ENCODE data around the gene TRPM8. TPM values are rescaled to one million over a fixed set of nuclear protein-coding genes. Genes with fewer than 3 reads are reported as not detected.

The TRPM8 gene
- total and polyA plus RNA-seq, 5 donors from 2014 or later, result not detected

DNA sequence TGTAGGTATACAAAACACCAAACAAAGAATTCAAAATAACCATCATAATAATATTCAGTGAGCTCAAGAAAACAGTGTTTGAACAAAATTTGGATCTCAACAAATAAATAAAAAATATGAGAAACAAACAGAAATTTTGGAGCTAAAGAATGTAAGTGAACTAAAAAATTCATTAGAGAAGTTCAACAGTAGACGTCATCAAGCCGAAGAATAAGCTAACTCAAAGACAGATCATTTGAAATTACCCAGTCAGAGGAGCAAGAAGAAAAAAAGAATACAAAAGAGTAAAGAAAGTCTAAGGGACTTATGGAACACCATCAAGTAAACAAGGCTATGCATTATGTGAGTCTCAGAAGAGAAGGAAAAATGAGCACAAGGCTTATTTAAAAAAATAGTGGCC, 116.7 kb downstream of the TRPM8 start:
- Mint-ChIP-seq H3K4me3 (peak overlapping the region in 1 of 4 donors; percentile 45), H3K9me3 (peaks cover 2 to 23% (median 8%) of the 10 kb centered on the region in 7 donors), H3K27ac (no peak overlapping the region), H3K27me3 (peaks cover 41% of the 10 kb centered on the region), H3K4me1 (peaks cover 6 to 27% (median 10%) of the 10 kb centered on the region in 4 donors), H3K36me3 (peaks cover 3% of the 10 kb centered on the region)
- H3K36me3 ChIP-seq (ENCODE audit: control insufficient read depth, insufficient read depth, low read length), result no peaks in the 10 kb centered on the region
- H3K27ac ChIP-seq (ENCODE audit: insufficient read depth, low read length, poor library complexity, severe bottlenecking), result no peak overlapping the region
- H3K4me1 ChIP-seq (ENCODE audit: control insufficient read depth, insufficient read depth, low read length, poor library complexity, severe bottlenecking), result peaks cover 11% of the 10 kb centered on the region
- no peak overlapping the region for H3K4me3 ChIP-seq (ENCODE audit: low read depth, low read length)
- peaks cover 25 to 26% of the 10 kb centered on the region in 2 experiments for H3K9me3 ChIP-seq (ENCODE audit: control insufficient read depth in 2 of 2, low read length in 2 of 2)
- peaks cover 21% of the 10 kb centered on the region for H3K27me3 ChIP-seq (ENCODE audit: control insufficient read depth, insufficient read depth, low read length)
- ATAC-seq (ENCODE audit: low read depth in 2 of 2) (no peak), DNase-seq (no peak)

- Mint-ChIP-seq H3K27ac (no peak overlapping the region), H3K36me3 (no peaks in the 10 kb centered on the region), H3K4me3 (no peak overlapping the region), H3K4me1 (peaks cover 0 to 3% (median 1%) of the 10 kb centered on the region in 4 donors), H3K27me3 (peaks cover 43% of the 10 kb centered on the region), H3K9me3 (peaks cover 1 to 19% (median 10%) of the 10 kb centered on the region in 7 donors)
- no peak for DNase-seq
- Histone ChIP-seq H3K4me1 (ENCODE audit: control insufficient read depth, insufficient read depth, low read length, poor library complexity, severe bottlenecking) (no peaks in the 10 kb centered on the region), H3K4me3 (ENCODE audit: low read depth, low read length) (no peak overlapping the region), H3K27me3 (ENCODE audit: control insufficient read depth, insufficient read depth, low read length) (peaks cover 25% of the 10 kb centered on the region), H3K9me3 (ENCODE audit: control insufficient read depth in 2 of 2, low read length in 2 of 2) (peaks cover 22 to 25% of the 10 kb centered on the region in 2 experiments), H3K36me3 (ENCODE audit: control insufficient read depth, insufficient read depth, low read length) (no peaks in the 10 kb centered on the region), H3K27ac (ENCODE audit: insufficient read depth, low read length, poor library complexity, severe bottlenecking) (no peak overlapping the region)
- ATAC-seq (ENCODE audit: low read depth in 2 of 2), result no peak
Measured at GRCh38 chr2:234038076-234038802, 121.1 kb downstream of the TRPM8 start.

GRCh38 chr2:234044157-234044556, 127.0 kb downstream of the TRPM8 start:
- Histone ChIP-seq H3K27ac (ENCODE audit: insufficient read depth, low read length, poor library complexity, severe bottlenecking) (no peak overlapping the region), H3K4me3 (ENCODE audit: low read depth, low read length) (no peak overlapping the region), H3K4me1 (ENCODE audit: control insufficient read depth, insufficient read depth, low read length, poor library complexity, severe bottlenecking) (no peaks in the 10 kb centered on the region), H3K27me3 (ENCODE audit: control insufficient read depth, insufficient read depth, low read length) (peaks cover 7% of the 10 kb centered on the region), H3K9me3 (ENCODE audit: control insufficient read depth in 2 of 2, low read length in 2 of 2) (no peaks in the 10 kb centered on the region), H3K36me3 (ENCODE audit: control insufficient read depth, insufficient read depth, low read length) (no peaks in the 10 kb centered on the region)
- ATAC-seq (ENCODE audit: low read depth in 2 of 2) (no peak), DNase-seq (no peak)
- H3K27me3 Mint-ChIP-seq, result peaks cover 39% of the 10 kb centered on the region
- peaks cover 0 to 2% (median 0%) of the 10 kb centered on the region in 7 donors for H3K9me3 Mint-ChIP-seq
- H3K36me3 Mint-ChIP-seq, result no peaks in the 10 kb centered on the region
- no peaks in the 10 kb centered on the region for H3K4me1 Mint-ChIP-seq
- no peak overlapping the region for H3K4me3 Mint-ChIP-seq
- no peak overlapping the region for H3K27ac Mint-ChIP-seq

GRCh38 chr2:234046521-234046920, 129.3 kb downstream of the TRPM8 start:
- no peak for DNase-seq
- H3K4me1 ChIP-seq (ENCODE audit: control insufficient read depth, insufficient read depth, low read length, poor library complexity, severe bottlenecking), result no peaks in the 10 kb centered on the region
- H3K9me3 ChIP-seq (ENCODE audit: control insufficient read depth in 2 of 2, low read length in 2 of 2), result no peaks in the 10 kb centered on the region
- H3K36me3 ChIP-seq (ENCODE audit: control insufficient read depth, insufficient read depth, low read length), result no peaks in the 10 kb centered on the region
- no peak overlapping the region for H3K27ac ChIP-seq (ENCODE audit: insufficient read depth, low read length, poor library complexity, severe bottlenecking)
- H3K27ac Mint-ChIP-seq, result no peak overlapping the region
- H3K27me3 Mint-ChIP-seq, result peaks cover 32% of the 10 kb centered on the region
- no peaks in the 10 kb centered on the region for H3K4me1 Mint-ChIP-seq
- peaks cover 5% of the 10 kb centered on the region for H3K27me3 ChIP-seq (ENCODE audit: control insufficient read depth, insufficient read depth, low read length)
- H3K4me3 Mint-ChIP-seq, result no peak overlapping the region
- no peak for ATAC-seq (ENCODE audit: low read depth in 2 of 2)
- peaks cover 0 to 3% (median 0%) of the 10 kb centered on the region in 7 donors for H3K9me3 Mint-ChIP-seq
- H3K36me3 Mint-ChIP-seq, result no peaks in the 10 kb centered on the region
- no peak overlapping the region for H3K4me3 ChIP-seq (ENCODE audit: low read depth, low read length)

DNA sequence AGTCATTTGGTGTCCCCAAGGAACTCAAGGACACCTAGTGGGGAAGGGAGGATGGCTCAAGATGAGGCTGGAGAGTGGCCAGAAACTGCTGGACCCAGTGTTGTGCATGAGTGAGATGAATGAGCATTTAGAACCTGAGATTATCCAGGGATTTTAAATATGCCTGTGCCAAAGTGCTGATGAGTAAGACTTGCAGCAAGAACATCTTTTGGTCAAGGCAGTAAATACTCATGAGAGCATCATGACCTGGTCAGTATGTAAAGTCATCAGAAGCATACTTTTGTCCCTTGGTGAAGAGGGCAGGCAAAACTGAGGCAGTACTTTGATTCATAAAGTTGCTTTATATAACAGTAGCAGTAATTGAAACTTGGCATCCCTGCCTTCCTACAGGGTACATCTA, 130.2 kb downstream of the TRPM8 start:
- peaks cover 33% of the 10 kb centered on the region for H3K27me3 Mint-ChIP-seq
- no peaks in the 10 kb centered on the region for H3K4me1 Mint-ChIP-seq
- H3K9me3 Mint-ChIP-seq, result peaks cover 0 to 3% (median 0%) of the 10 kb centered on the region in 7 donors
- no peaks in the 10 kb centered on the region for H3K36me3 ChIP-seq (ENCODE audit: control insufficient read depth, insufficient read depth, low read length)
- H3K27ac Mint-ChIP-seq, result no peak overlapping the region
- no peak overlapping the region for H3K4me3 ChIP-seq (ENCODE audit: low read depth, low read length)
- H3K4me3 Mint-ChIP-seq, result no peak overlapping the region
- H3K4me1 ChIP-seq (ENCODE audit: control insufficient read depth, insufficient read depth, low read length, poor library complexity, severe bottlenecking), result no peaks in the 10 kb centered on the region
- no peaks in the 10 kb centered on the region for H3K36me3 Mint-ChIP-seq
- no peaks in the 10 kb centered on the region for H3K9me3 ChIP-seq (ENCODE audit: control insufficient read depth in 2 of 2, low read length in 2 of 2)
- ATAC-seq (ENCODE audit: low read depth in 2 of 2), result no peak
- H3K27me3 ChIP-seq (ENCODE audit: control insufficient read depth, insufficient read depth, low read length), result peaks cover 9% of the 10 kb centered on the region
- DNase-seq, result no peak
- H3K27ac ChIP-seq (ENCODE audit: insufficient read depth, low read length, poor library complexity, severe bottlenecking), result no peak overlapping the region

DNA sequence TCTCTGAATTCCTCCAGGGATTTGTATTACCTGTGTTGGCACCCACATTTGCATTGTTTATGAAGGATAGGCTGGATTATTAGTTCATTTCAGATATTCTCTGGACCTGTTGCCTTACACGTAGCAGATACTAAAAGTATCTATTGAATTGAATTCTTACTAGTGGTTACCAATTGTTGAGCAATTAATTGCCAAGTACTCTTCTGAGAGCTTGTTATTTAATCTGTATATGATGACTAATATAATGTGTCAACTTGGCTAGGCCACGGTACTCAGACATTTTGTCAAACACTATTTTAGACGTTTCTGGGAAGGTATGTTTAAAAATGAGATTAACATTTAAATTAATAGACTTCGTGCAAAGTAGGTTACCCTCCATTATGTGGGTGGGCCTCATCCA, 130.9 kb downstream of the TRPM8 start:
- H3K27me3 ChIP-seq (ENCODE audit: control insufficient read depth, insufficient read depth, low read length), result peaks cover 11% of the 10 kb centered on the region
- no peaks in the 10 kb centered on the region for H3K4me1 ChIP-seq (ENCODE audit: control insufficient read depth, insufficient read depth, low read length, poor library complexity, severe bottlenecking)
- no peaks in the 10 kb centered on the region for H3K36me3 Mint-ChIP-seq
- no peak overlapping the region for H3K27ac Mint-ChIP-seq
- no peaks in the 10 kb centered on the region for H3K4me1 Mint-ChIP-seq
- DNase-seq, result no peak
- H3K4me3 Mint-ChIP-seq, result no peak overlapping the region
- no peak overlapping the region for H3K4me3 ChIP-seq (ENCODE audit: low read depth, low read length)
- ATAC-seq (ENCODE audit: low read depth in 2 of 2), result no peak
- no peak overlapping the region for H3K27ac ChIP-seq (ENCODE audit: insufficient read depth, low read length, poor library complexity, severe bottlenecking)
- peaks cover 0 to 3% (median 0%) of the 10 kb centered on the region in 7 donors for H3K9me3 Mint-ChIP-seq
- no peaks in the 10 kb centered on the region for H3K9me3 ChIP-seq (ENCODE audit: control insufficient read depth in 2 of 2, low read length in 2 of 2)
- peaks cover 33% of the 10 kb centered on the region for H3K27me3 Mint-ChIP-seq
- no peaks in the 10 kb centered on the region for H3K36me3 ChIP-seq (ENCODE audit: control insufficient read depth, insufficient read depth, low read length)

- Mint-ChIP-seq H3K4me1 (no peaks in the 10 kb centered on the region), H3K27ac (no peak within 1 kb of the TSS), H3K36me3 (no peaks in the 10 kb centered on the region), H3K9me3 (peaks cover 0 to 5% (median 0%) of the 10 kb centered on the region in 7 donors), H3K4me3 (no peak within 1 kb of the TSS), H3K27me3 (peaks cover 34% of the 10 kb centered on the region)
- H3K27ac ChIP-seq (ENCODE audit: insufficient read depth, low read length, poor library complexity, severe bottlenecking), result no peak within 1 kb of the TSS
- ATAC-seq (ENCODE audit: low read depth in 2 of 2), result no peak
- H3K27me3 ChIP-seq (ENCODE audit: control insufficient read depth, insufficient read depth, low read length), result peaks cover 11% of the 10 kb centered on the region
- H3K9me3 ChIP-seq (ENCODE audit: control insufficient read depth in 2 of 2, low read length in 2 of 2), result no peaks in the 10 kb centered on the region
- H3K4me3 ChIP-seq (ENCODE audit: low read depth, low read length), result no peak within 1 kb of the TSS
- no peak for DNase-seq
- no peaks in the 10 kb centered on the region for H3K4me1 ChIP-seq (ENCODE audit: control insufficient read depth, insufficient read depth, low read length, poor library complexity, severe bottlenecking)
- no peaks in the 10 kb centered on the region for H3K36me3 ChIP-seq (ENCODE audit: control insufficient read depth, insufficient read depth, low read length)
Measured at GRCh38 chr2:234050455-234051135, 133.4 kb downstream of the TRPM8 start, which contains the start of gene SPP2. TSS of gene SPP2 (plus strand) at chr2:234050702. CDS start at chr2:234050787, 85 bp downstream.

Data from CD4-positive, CD25-positive, alpha-beta regulatory T cell (primary cell).